ENCODE results near the gene SPHK2.

- TF ChIP-seq CTCF (IDR thresholded peaks at IDR 0.05; ENCODE audit: borderline replicate concordance, extremely low read depth, low read length, poor library complexity, severe bottlenecking): no peak
- TF ChIP-seq EZH2 (IDR thresholded peaks at IDR 0.05; ENCODE audit: borderline replicate concordance, low read depth, low read length, severe bottlenecking): no peak
Measured at GRCh38 chr19:48664476-48664875, 45.2 kb downstream of the SPHK2 start.

All from DND-41 (cell line).